H9 (cell line): Measurements from ENCODE around the gene VSIG2. TPM values are rescaled to one million over a fixed set of nuclear protein-coding genes. Genes with fewer than 3 reads are reported as not detected.

Experiments used
- DNase-seq: peaks from one replicate; pipeline ENCODE4 v3.0.0-alpha.2; 2017
- H2AFZ ChIP-seq: one replicate; pipeline ENCODE4 v1.6.1; 2013; ENCODE audit warnings: mild to moderate bottlenecking, low read length, control low read depth, moderate library complexity
- H2AK5ac ChIP-seq: 2 replicates; pipeline ENCODE4 v1.6.1; 2013; ENCODE audit warnings: low read length, control low read depth, mixed read lengths; ENCODE audit not compliant: insufficient read length
- H2BK120ac ChIP-seq: one replicate; pipeline ENCODE4 v1.6.1; 2013; ENCODE audit warnings: low read depth, mild to moderate bottlenecking, low read length, control low read depth, inconsistent platforms; ENCODE audit not compliant: poor library complexity, severe bottlenecking
- H2BK12ac ChIP-seq: 2 replicates; pipeline ENCODE4 v1.6.1; 2013; ENCODE audit warnings: low read length, control low read depth, mixed read lengths, low read depth; ENCODE audit not compliant: insufficient read length
- H2BK15ac ChIP-seq: 2 replicates; pipeline ENCODE4 v1.6.1; 2013; ENCODE audit warnings: low read depth, low read length, control low read depth
- H2BK20ac ChIP-seq: one replicate; pipeline ENCODE4 v1.6.1; 2013; ENCODE audit warnings: low read depth, mild to moderate bottlenecking, low read length, control low read depth, inconsistent platforms; ENCODE audit not compliant: poor library complexity, severe bottlenecking
- H2BK5ac ChIP-seq: 2 replicates; pipeline ENCODE4 v1.6.1; 2013; ENCODE audit warnings: low read length, control low read depth, mixed read lengths; ENCODE audit not compliant: insufficient read length
- H3K14ac ChIP-seq: 2 replicates; pipeline ENCODE4 v1.6.1; 2013; ENCODE audit warnings: low read length, control low read depth; ENCODE audit not compliant: insufficient read depth
- H3K18ac ChIP-seq: 2 replicates; pipeline ENCODE4 v1.6.1; 2013; ENCODE audit warnings: low read depth, mild to moderate bottlenecking, mixed read lengths, low read length, control low read depth; ENCODE audit not compliant: insufficient read length
- H3K23ac ChIP-seq: 2 replicates; pipeline ENCODE4 v1.6.1; 2013; ENCODE audit warnings: low read length, control low read depth, mixed read lengths, low read depth; ENCODE audit not compliant: insufficient read length
- H3K23me2 ChIP-seq: 2 replicates; pipeline ENCODE4 v1.6.1; 2013; ENCODE audit warnings: low read depth, mild to moderate bottlenecking, mixed read lengths, low read length, control low read depth; ENCODE audit not compliant: insufficient read length, poor library complexity, severe bottlenecking
- H3K27ac ChIP-seq: 2 replicates; pipeline ENCODE4 v1.5.1; 2013; ENCODE audit warnings: low read length, control low read depth, mixed read lengths, low read depth; ENCODE audit not compliant: insufficient read length
- H3K27me3 ChIP-seq: 2 replicates; pipeline ENCODE4 v1.6.1; 2013; ENCODE audit warnings: low read length, control low read depth, inconsistent platforms; ENCODE audit not compliant: insufficient read depth
- H3K4ac ChIP-seq: 2 replicates; pipeline ENCODE4 v1.6.1; 2013; ENCODE audit warnings: low read depth, mild to moderate bottlenecking, control low read depth, inconsistent platforms, low read length, moderate library complexity
- H3K4me1 ChIP-seq: 2 replicates; pipeline ENCODE4 v1.6.1; 2013; ENCODE audit warnings: low read length, control low read depth, inconsistent platforms; ENCODE audit not compliant: insufficient read depth
- H3K4me2 ChIP-seq: 2 replicates; pipeline ENCODE4 v1.6.1; 2013; ENCODE audit warnings: low read length, control low read depth, mixed read lengths; ENCODE audit not compliant: insufficient read length, insufficient read depth
- H3K56ac ChIP-seq: 2 replicates; pipeline ENCODE4 v1.6.1; 2013; ENCODE audit warnings: low read depth, mild to moderate bottlenecking, mixed read lengths, low read length, control low read depth; ENCODE audit not compliant: insufficient read length
- H3K79me1 ChIP-seq: 2 replicates; pipeline ENCODE4 v1.6.1; 2013; ENCODE audit warnings: low read depth, mild to moderate bottlenecking, moderate library complexity, low read length, control low read depth, inconsistent platforms; ENCODE audit not compliant: insufficient read depth, poor library complexity, severe bottlenecking
- H3K79me2 ChIP-seq: 2 replicates; pipeline ENCODE4 v1.6.1; 2013; ENCODE audit warnings: low read length, control low read depth, inconsistent platforms; ENCODE audit not compliant: insufficient read depth
- H3K9ac ChIP-seq: 2 replicates; pipeline ENCODE4 v1.6.1; 2013; ENCODE audit warnings: low read length, control low read depth, mixed read lengths; ENCODE audit not compliant: insufficient read length; ENCODE audit errors: extremely low read depth
- H3K9me3 ChIP-seq: one replicate; pipeline ENCODE4 v1.6.1; 2013; ENCODE audit warnings: low read depth, low read length, inconsistent platforms; ENCODE audit not compliant: control insufficient read depth
- H3T11ph ChIP-seq: one replicate; pipeline ENCODE4 v1.6.1; 2013; ENCODE audit warnings: mild to moderate bottlenecking, low read length, control low read depth, inconsistent platforms
- H4K20me1 ChIP-seq: one replicate; pipeline ENCODE4 v1.6.1; 2013; ENCODE audit not compliant: control insufficient read depth, insufficient read length, insufficient read depth
- H4K5ac ChIP-seq: 2 replicates; pipeline ENCODE4 v1.6.1; 2013; ENCODE audit warnings: low read depth, mild to moderate bottlenecking, mixed read lengths, low read length, control low read depth; ENCODE audit not compliant: insufficient read length
- H4K8ac ChIP-seq: replicated peaks from 2 replicates; pipeline ENCODE4 v1.6.1; 2013; ENCODE audit warnings: low read length, control low read depth, mixed read lengths, low read depth; ENCODE audit not compliant: insufficient read length
- H4K91ac ChIP-seq: 2 replicates; pipeline ENCODE4 v1.6.1; 2013; ENCODE audit warnings: low read depth, mild to moderate bottlenecking, moderate library complexity, mixed read lengths, low read length, control low read depth; ENCODE audit not compliant: insufficient read length
- H3K27ac Mint-ChIP-seq, 3 experiments: 2 replicates in 2 of 3; 3 replicates in 1 of 3; pipeline ENCODE4 v1.8.0; 2020 to 2021; ENCODE audit warnings: mixed read lengths in 3 of 3, mild to moderate bottlenecking in 1 of 3, moderate library complexity in 1 of 3
- H3K27me3 Mint-ChIP-seq: 2 replicates; pipeline ENCODE4 v1.8.0; 2021; ENCODE audit warnings: low read depth, mild to moderate bottlenecking, moderate library complexity, mixed read lengths
- H3K36me3 Mint-ChIP-seq, 3 experiments: 2 replicates in 2 of 3; 3 replicates in 1 of 3; pipeline ENCODE4 v1.8.0; 2020 to 2021; ENCODE audit warnings: low read depth in 3 of 3, mixed read lengths in 3 of 3; ENCODE audit not compliant: insufficient read depth in 1 of 3
- H3K4me1 Mint-ChIP-seq, 2 experiments: 2 replicates each; pipeline ENCODE4 v1.8.0; 2020; ENCODE audit warnings: mixed read lengths in 2 of 2
- H3K4me3 Mint-ChIP-seq, 2 experiments: 2 replicates in 1 of 2; 3 replicates in 1 of 2; pipeline ENCODE4 v1.8.0; 2020 to 2021; ENCODE audit warnings: mild to moderate bottlenecking in 2 of 2, mixed read lengths in 2 of 2, moderate library complexity in 1 of 2
- H3K9me3 Mint-ChIP-seq, 2 experiments: 2 replicates in 1 of 2; 3 replicates in 1 of 2; pipeline ENCODE4 v1.8.0; 2020; ENCODE audit warnings: mild to moderate bottlenecking in 2 of 2, mixed read lengths in 2 of 2, moderate library complexity in 1 of 2
- CTCF ChIP-seq: fragments of 200-600 bp; sonication (generic); conservative IDR thresholded peaks from 3 replicates; pipeline ENCODE4 v1.8.0; 2021; ENCODE audit warnings: antibody characterized with exemption, mild to moderate bottlenecking
- WGBS: extraction: QIAGEN DNeasy Blood & Tissue Kit; methylation state at CpG from one replicate; pipeline ENCODE4 v1.1.7; 2013; ENCODE audit warnings: missing lambda C conversion rate, low lambda C conversion rate, mixed read lengths; ENCODE audit not compliant: insufficient read length; ENCODE audit errors: extremely low coverage; 5-methylcytosine and 5-hydroxymethylcytosine counted together
- total RNA-seq: library from RNA; stranded (reverse); gene quantifications from 2 replicates; pipeline ENCODE4 v1.2.1, GENCODE V29; 2021

VSIG2 gene
- total RNA-seq, 1 experiment from 2014 or later, result not detected

GRCh38 chr11:124760205-124760652 lies 8.2 kb upstream of the VSIG2 start:
- Mint-ChIP-seq H3K36me3 (no peaks in the 10 kb centered on the region), H3K4me3 (peak overlapping the region; percentile 27 to 76)
- H3K4me2 ChIP-seq, result peak overlapping the region; percentile 49

More at GRCh38 chr11:124760205-124760652, 8.2 kb upstream of the VSIG2 start:
- Histone ChIP-seq H3K79me1 (no peaks in the 10 kb centered on the region), H3K4ac (no peak overlapping the region), H2BK120ac (no peak overlapping the region), H3K9me3 (no peaks in the 10 kb centered on the region), H3K4me1 (no peaks in the 10 kb centered on the region), H3K27ac (no peak overlapping the region), H3K18ac (no peak overlapping the region), H4K8ac (no peak overlapping the region), H2BK5ac (no peak overlapping the region), H3K27me3 (peaks cover 60% of the 10 kb centered on the region), H4K91ac (no peak overlapping the region), H2BK12ac (no peak overlapping the region), H4K20me1 (no peaks in the 10 kb centered on the region), H3K14ac (no peak overlapping the region), H2BK20ac (no peak overlapping the region), H3K9ac (no peak overlapping the region), H4K5ac (no peak overlapping the region), H3K23ac (no peak overlapping the region), H3K56ac (no peak overlapping the region), H3K79me2 (no peaks in the 10 kb centered on the region), H2BK15ac (no peak overlapping the region), H3K23me2 (peaks cover 24% of the 10 kb centered on the region), H2AK5ac (no peak overlapping the region), H3T11ph (no peak overlapping the region), H2AFZ (no peak overlapping the region)
- DNase-seq, result peak; percentile 36
- H3K4me1 Mint-ChIP-seq, result peaks cover 41 to 59% of the 10 kb centered on the region in 2 experiments
- H3K27me3 Mint-ChIP-seq, result peaks cover 72% of the 10 kb centered on the region
- peaks cover 0 to 9% of the 10 kb centered on the region in 2 experiments; a peak in 2 of 5 replicates for H3K9me3 Mint-ChIP-seq
- TF ChIP-seq CTCF, result no peak
- no peak overlapping the region for H3K27ac Mint-ChIP-seq
- no CpG with 5 or more reads among the region's 25 CpGs for WGBS
